A673 (cell line): Measurements from ENCODE around the gene NAT10. TPM values are rescaled to one million over a fixed set of nuclear protein-coding genes. Genes with fewer than 3 reads are reported as not detected.

Experiments used
- BruUV-seq: library from RNA; stranded (reverse); fragments of 400-500 nt; replicated peaks from 2 replicates; lab custom pipeline; 2021; lab: Mats Ljungman, UMichigan
- CTCF ChIA-PET: fragments of 300-600 bp; sonication (Branson Sonifier 250); formaldehyde crosslinking; loops from one replicate; lab custom pipeline; 2022; ENCODE audit warnings: antibody characterized with exemption; lab: Charles Lee
- POLR2A ChIA-PET: fragments of 300-600 bp; sonication (Branson Sonifier 250); formaldehyde crosslinking; loops from one replicate; lab custom pipeline; 2022; ENCODE audit warnings: antibody characterized with exemption; ENCODE audit not compliant: low non-redundant PET; lab: Charles Lee
- DNase-seq: peaks from one replicate; pipeline ENCODE4 v3.0.0-alpha.2; 2015; ENCODE audit warnings: low spot score
- H3K27ac ChIP-seq: fragments of 200-600 bp; sonication (generic); 2 replicates; pipeline ENCODE4 v1.5.1; 2016; ENCODE audit warnings: mixed run types, low read depth, mild to moderate bottlenecking, mixed read lengths, antibody characterized with exemption, low read length; ENCODE audit not compliant: poor library complexity, severe bottlenecking
- H3K27me3 ChIP-seq: fragments of 200-600 bp; sonication (generic); replicated peaks from 2 replicates; pipeline ENCODE4 v1.6.1; 2017; ENCODE audit warnings: mixed run types, low read depth, mild to moderate bottlenecking, mixed read lengths, antibody characterized with exemption, low read length; ENCODE audit not compliant: insufficient read depth, poor library complexity
- H3K36me3 ChIP-seq: fragments of 200-600 bp; sonication (generic); 2 replicates; pipeline ENCODE4 v1.6.1; 2016; ENCODE audit warnings: mixed run types, mild to moderate bottlenecking, mixed read lengths, antibody characterized with exemption, low read length; ENCODE audit not compliant: insufficient read depth, poor library complexity, severe bottlenecking
- H3K4me1 ChIP-seq: fragments of 200-600 bp; sonication (generic); 2 replicates; pipeline ENCODE4 v1.6.1; 2017; ENCODE audit warnings: mixed run types, mild to moderate bottlenecking, mixed read lengths, antibody characterized with exemption, low read length; ENCODE audit not compliant: insufficient read depth, poor library complexity, severe bottlenecking
- H3K4me3 ChIP-seq: fragments of 200-600 bp; sonication (generic); 2 replicates; pipeline ENCODE4 v1.5.1; 2016; ENCODE audit warnings: low read depth, mixed run types, mild to moderate bottlenecking, mixed read lengths, low read length; ENCODE audit not compliant: poor library complexity, severe bottlenecking
- H3K9me3 ChIP-seq: fragments of 200-600 bp; sonication (generic); 2 replicates; pipeline ENCODE4 v1.6.1; 2016; ENCODE audit warnings: mixed run types, low read depth, mild to moderate bottlenecking, mixed read lengths, antibody characterized with exemption, low read length; ENCODE audit not compliant: poor library complexity, severe bottlenecking
- EZH2 ChIP-seq: fragments of 200-600 bp; sonication (generic); IDR thresholded peaks from 2 replicates; pipeline ENCODE4 v1.6.1; 2017; ENCODE audit warnings: borderline replicate concordance, low read depth, mild to moderate bottlenecking, mixed read lengths, antibody characterized with exemption, low read length; ENCODE audit not compliant: poor library complexity, severe bottlenecking
- intact Hi-C: fragments of 100-400 bp; cut with micrococcal nuclease; formaldehyde crosslinking; loops from one replicate; pipeline ENCODE4 v1.10.0; 2022; ENCODE audit not compliant: unreplicated experiment
- total RNA-seq: library from RNA; stranded (reverse); gene quantifications from 2 replicates; pipeline ENCODE4 v1.2.3, GENCODE V29; 2021
- TF ChIP-seq, protein P1 (sequence below): fragments of 300-800, 200-600 bp; sonication (generic); conservative IDR thresholded peaks from 2 replicates; pipeline ENCODE4 v1.5.1; 2017; ENCODE audit warnings: low read depth, mild to moderate bottlenecking, antibody characterized with exemption, low read length, moderate library complexity, mixed read lengths

Gene NAT10
- total RNA-seq, 1 experiment from 2014 or later: 192 TPM

DNA sequence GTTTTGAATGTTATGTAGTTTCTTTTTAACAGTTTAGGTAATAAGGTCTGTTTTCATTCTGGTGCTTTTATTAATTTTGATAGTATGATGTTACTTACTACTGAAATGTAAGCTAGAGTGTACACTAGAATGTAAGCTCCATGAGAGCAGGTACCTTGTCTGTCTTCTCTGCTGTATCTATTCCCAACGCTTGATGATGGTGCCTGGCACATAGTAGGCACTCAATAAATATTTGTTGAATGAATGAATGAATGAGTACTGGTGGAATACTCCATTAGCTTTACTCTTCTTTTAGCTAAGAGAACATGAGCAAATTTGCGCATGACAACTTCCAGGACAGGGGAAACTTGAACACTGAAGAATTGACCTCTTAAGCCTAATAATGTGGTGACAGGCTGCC is 6.6 kb upstream of the NAT10 start:
- TF ChIP-seq EZH2: no peak
- TF ChIP-seq, protein P1, sequence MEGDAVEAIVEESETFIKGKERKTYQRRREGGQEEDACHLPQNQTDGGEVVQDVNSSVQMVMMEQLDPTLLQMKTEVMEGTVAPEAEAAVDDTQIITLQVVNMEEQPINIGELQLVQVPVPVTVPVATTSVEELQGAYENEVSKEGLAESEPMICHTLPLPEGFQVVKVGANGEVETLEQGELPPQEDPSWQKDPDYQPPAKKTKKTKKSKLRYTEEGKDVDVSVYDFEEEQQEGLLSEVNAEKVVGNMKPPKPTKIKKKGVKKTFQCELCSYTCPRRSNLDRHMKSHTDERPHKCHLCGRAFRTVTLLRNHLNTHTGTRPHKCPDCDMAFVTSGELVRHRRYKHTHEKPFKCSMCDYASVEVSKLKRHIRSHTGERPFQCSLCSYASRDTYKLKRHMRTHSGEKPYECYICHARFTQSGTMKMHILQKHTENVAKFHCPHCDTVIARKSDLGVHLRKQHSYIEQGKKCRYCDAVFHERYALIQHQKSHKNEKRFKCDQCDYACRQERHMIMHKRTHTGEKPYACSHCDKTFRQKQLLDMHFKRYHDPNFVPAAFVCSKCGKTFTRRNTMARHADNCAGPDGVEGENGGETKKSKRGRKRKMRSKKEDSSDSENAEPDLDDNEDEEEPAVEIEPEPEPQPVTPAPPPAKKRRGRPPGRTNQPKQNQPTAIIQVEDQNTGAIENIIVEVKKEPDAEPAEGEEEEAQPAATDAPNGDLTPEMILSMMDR: no peak
- no peaks in the 10 kb centered on the region for H3K9me3 ChIP-seq
- intact Hi-C loops: no loop called here
- H3K4me3 ChIP-seq: no peak overlapping the region
- peaks cover 96% of the 10 kb centered on the region for H3K36me3 ChIP-seq
- CTCF ChIA-PET: interaction anchor here (0.6 kb wide), 1 partner anchor 10 kb away, joined by 4 read pairs; no protein-coding TSS in a partner anchor
- H3K4me1 ChIP-seq: peaks cover 13% of the 10 kb centered on the region
- H3K27me3 ChIP-seq: no peaks in the 10 kb centered on the region
- no peak for DNase-seq
- POLR2A ChIA-PET: interaction anchor here (0.5 kb wide), 1 partner anchor 24 kb away, joined by 4 read pairs; no protein-coding TSS in a partner anchor
- no peak overlapping the region for H3K27ac ChIP-seq
- no TSS peak for BruUV-seq

DNA sequence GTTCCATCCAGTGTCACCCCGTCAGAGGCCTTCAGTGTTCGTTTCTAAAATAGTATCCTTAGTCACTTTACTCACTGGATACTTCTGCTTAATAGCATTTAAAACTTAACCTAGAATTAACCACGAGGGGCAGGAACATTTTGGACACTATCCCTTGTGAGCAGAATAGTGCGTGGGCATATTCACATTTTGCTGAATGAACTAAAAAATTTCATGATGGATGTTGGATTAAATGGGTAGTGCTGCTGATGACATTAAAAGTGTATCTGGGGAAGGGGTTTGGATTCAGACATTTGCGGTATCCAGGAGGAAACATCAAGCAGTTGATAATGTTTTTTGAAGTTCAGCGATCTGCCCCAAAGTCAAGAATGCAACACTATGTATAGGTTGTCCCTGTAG is 750 bp upstream of the NAT10 start:
- peaks cover 63% of the 10 kb centered on the region for H3K36me3 ChIP-seq
- TF ChIP-seq, protein P1: no peak
- TF ChIP-seq EZH2: no peak
- H3K27me3 ChIP-seq: no peaks in the 10 kb centered on the region
- intact Hi-C loops: loop anchor here (1.0 kb wide), 2 partner anchors 107 to 254 kb away; partner anchors contain the start of gene ABTB2
- BruUV-seq: no TSS peak
- ChIA-PET CTCF (interaction anchor here (0.6 kb wide), 1 partner anchor 117 kb away, joined by 13 read pairs; no protein-coding TSS in a partner anchor), POLR2A (interaction anchor here (1.0 to 1.2 kb wide), 2 partner anchors 54 to 56 kb away, joined by 7 to 9 read pairs; partner anchors contain the start of gene CAPRIN1)
- H3K4me1 ChIP-seq: peaks cover 42% of the 10 kb centered on the region
- no peak for DNase-seq
- H3K4me3 ChIP-seq: peak overlapping the region; percentile 55
- H3K9me3 ChIP-seq: no peaks in the 10 kb centered on the region
- peak overlapping the region; percentile 93 for H3K27ac ChIP-seq

DNA sequence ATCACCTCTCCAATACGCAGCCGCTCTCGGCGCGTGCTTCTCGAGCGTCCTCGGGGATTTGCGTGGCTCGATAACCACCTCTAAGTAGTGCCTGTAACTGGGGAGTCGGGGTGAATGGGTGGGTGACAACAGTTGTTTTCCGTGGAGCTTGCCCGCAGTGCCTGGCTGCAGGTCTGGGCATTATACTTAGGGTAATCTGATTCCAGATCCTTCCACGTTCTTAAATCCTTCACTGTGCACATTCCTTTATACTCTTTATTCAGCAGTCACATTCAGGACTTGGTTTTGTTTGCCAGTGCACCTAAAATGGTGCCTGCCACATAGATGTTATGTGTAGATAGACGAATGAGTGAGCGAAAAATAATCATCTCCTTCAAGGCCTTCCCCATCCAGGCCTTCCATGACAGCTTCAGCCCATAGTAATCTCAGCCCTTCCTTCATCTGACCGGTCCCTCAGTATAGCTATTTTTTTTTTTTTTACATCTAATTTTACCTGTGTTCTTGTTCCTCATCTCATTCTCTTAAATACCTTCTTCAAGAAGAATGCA is 602 bp downstream of the NAT10 start:
- Histone ChIP-seq H3K9me3 (no peaks in the 10 kb centered on the region), H3K27me3 (no peaks in the 10 kb centered on the region), H3K4me3 (peak overlapping the region; percentile 55), H3K4me1 (peaks cover 42% of the 10 kb centered on the region), H3K27ac (peak overlapping the region; percentile 93), H3K36me3 (peaks cover 63% of the 10 kb centered on the region)
- CTCF ChIA-PET: interaction anchor here (0.6 to 1.2 kb wide), 3 partner anchors 271 to 376 kb away, joined by 3 to 5 read pairs (median 5); no protein-coding TSS in a partner anchor
- DNase-seq: no peak
- intact Hi-C loops: loop anchor here (1.0 kb wide), 2 partner anchors 109 to 252 kb away; partner anchors contain the start of gene ABTB2
- BruUV-seq: TSS peak; percentile 31
- POLR2A ChIA-PET: interaction anchor here (0.6 to 1.2 kb wide), 2 partner anchors 57 to 118 kb away, joined by 6 to 7 read pairs; no protein-coding TSS in a partner anchor
- TF ChIP-seq, protein P1: no peak
- no peak for TF ChIP-seq EZH2
